Upper lobe of left lung (tissue), 6 donors: ENCODE measurements around the gene KRTAP25-1. TPM values are rescaled to one million over a fixed set of nuclear protein-coding genes. Genes with fewer than 3 reads are reported as not detected.
A peak's percentile ranks its signal among the peaks of the same experiment; 100 is the strongest.

Experiments
- ATAC-seq, 2 donors: fragments of 200-7000 bp; cut with Tn5 transposase; one replicate each; pipeline ENCODE4 v1.9.1; 2022; ENCODE audit warnings: mild to moderate bottlenecking in 2 of 2, moderate library complexity in 2 of 2; ENCODE audit not compliant: low FRiP score in 2 of 2
- DNase-seq, 2 donors: peaks; one replicate each; pipeline ENCODE4 v3.0.0-alpha.2; 2019 to 2020
- H3K27ac ChIP-seq, 4 donors: fragments of 200-600 bp; sonication (generic); one replicate each; pipeline ENCODE4 v1.5.1; 2016 to 2019
- H3K27me3 ChIP-seq, 4 donors: fragments of 200-600 bp; sonication (generic); one replicate each; pipeline ENCODE4 v1.5.1; 2017 to 2019
- H3K36me3 ChIP-seq, 4 donors: fragments of 200-600 bp; sonication (generic); one replicate each; pipeline ENCODE4 v1.5.1; 2016 to 2019
- H3K4me1 ChIP-seq, 4 donors: fragments of 200-600 bp; sonication (generic); one replicate each; pipeline ENCODE4 v1.5.1; 2018 to 2019
- H3K4me3 ChIP-seq, 4 donors: fragments of 200-600 bp; sonication (generic); one replicate each; pipeline ENCODE4 v1.5.1; 2017 to 2019; ENCODE audit warnings: mild to moderate bottlenecking in 2 of 4, moderate library complexity in 1 of 4
- H3K9me3 ChIP-seq, 4 donors: fragments of 200-600 bp; sonication (generic); one replicate each; pipeline ENCODE4 v1.5.1; 2018 to 2019
- CTCF ChIP-seq, 6 experiments: fragments of 450-650 bp in 4 of 6; fragments of 200-600 bp in 2 of 6; sonication (generic) in 2 of 6; IDR thresholded peaks; one replicate each; pipeline ENCODE4 v1.5.1; 2016 to 2019; ENCODE audit warnings: antibody characterized with exemption in 6 of 6
- EP300 ChIP-seq, 4 donors: sonication (generic); formaldehyde crosslinking; IDR thresholded peaks; one replicate each; pipeline ENCODE4 v1.5.1; 2017; ENCODE audit warnings: antibody characterized with exemption in 4 of 4, control low read depth in 2 of 4
- POLR2A ChIP-seq, 4 donors: fragments of 450-650 bp; IDR thresholded peaks; one replicate each; pipeline ENCODE4 v1.5.1; 2016 to 2017; ENCODE audit warnings: antibody characterized with exemption in 4 of 4, mild to moderate bottlenecking in 2 of 4
- POLR2AphosphoS5 ChIP-seq, 2 donors: sonication (generic); formaldehyde crosslinking; IDR thresholded peaks; one replicate each; pipeline ENCODE4 v1.5.1; 2017; ENCODE audit warnings: antibody characterized with exemption in 2 of 2
- WGBS, 2 donors: methylation state at CpG; one replicate each; pipeline ENCODE4 v1.1.5; 2017 to 2018; 5-methylcytosine and 5-hydroxymethylcytosine counted together
- total RNA-seq, 6 donors: library from RNA; depleted of rRNA in 4 of 6; stranded (reverse); fragments of >200 nt in 4 of 6; gene quantifications; one replicate each; pipeline versions ENCODE4 v1.1.0 to v1.2.1, GENCODE V29; 2016 to 2021
- donor health status: DM: no; HTN: no; CAD: no; lungs with moderate emphysema.
- donor health status: DM: no; HTN: yes; CAD: no; lungs with severe emphysema.

KRTAP25-1 gene
- total RNA-seq, 6 donors from 2014 or later, result not detected

DNA sequence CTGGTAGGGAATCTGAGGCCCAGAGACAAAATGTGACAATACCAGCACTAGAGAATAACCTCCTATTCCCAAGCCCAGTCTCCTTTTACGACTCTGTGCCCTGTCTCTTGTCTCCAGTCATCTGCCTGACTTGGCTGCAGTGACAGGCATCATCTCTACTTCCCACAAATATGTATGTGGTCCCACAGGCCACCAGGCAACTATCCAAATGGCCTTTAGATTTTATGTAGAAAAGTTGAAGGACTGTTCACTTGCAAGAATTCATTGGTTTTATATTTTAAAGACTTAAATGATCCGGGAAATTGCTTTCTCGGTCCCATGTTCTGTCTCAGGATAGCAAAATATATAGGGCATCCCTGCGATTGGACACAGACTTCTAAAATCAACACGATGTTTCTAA lies 18.2 kb downstream of the KRTAP25-1 start:
- no peak for TF ChIP-seq CTCF (IDR thresholded peaks at IDR 0.05)
- TF ChIP-seq POLR2AphosphoS5 (IDR thresholded peaks at IDR 0.05), result no peak
- no peak for TF ChIP-seq POLR2A (IDR thresholded peaks at IDR 0.05)
- TF ChIP-seq EP300 (IDR thresholded peaks at IDR 0.05), result no peak
- H3K27me3 ChIP-seq, result no peaks in the 10 kb centered on the region
- 72 to 79% methylated on average over 5 of the region's 5 CpGs for WGBS, 2 donors
- ATAC-seq, result no peak
- H3K4me3 ChIP-seq, result no peak overlapping the region
- H3K4me1 ChIP-seq, result no peaks in the 10 kb centered on the region
- H3K9me3 ChIP-seq, result no peaks in the 10 kb centered on the region
- H3K36me3 ChIP-seq, result no peaks in the 10 kb centered on the region
- DNase-seq, result no peak
- no peak overlapping the region for H3K27ac ChIP-seq

- H3K27me3 ChIP-seq, result no peaks in the 10 kb centered on the region
- H3K4me1 ChIP-seq, result no peaks in the 10 kb centered on the region
- no peak overlapping the region for H3K27ac ChIP-seq
- 56 to 62% methylated on average over 3 of the region's 3 CpGs for whole genome bisulfite sequencing, 2 donors
- peaks cover 0 to 7% (median 0%) of the 10 kb centered on the region in 4 donors for H3K9me3 ChIP-seq
- H3K4me3 ChIP-seq, result no peak overlapping the region
- H3K36me3 ChIP-seq, result no peaks in the 10 kb centered on the region
- no peak for TF ChIP-seq POLR2A (IDR thresholded peaks at IDR 0.05)
- TF ChIP-seq CTCF (IDR thresholded peaks at IDR 0.05), result no peak
- TF ChIP-seq EP300 (IDR thresholded peaks at IDR 0.05), result no peak
- TF ChIP-seq POLR2AphosphoS5 (IDR thresholded peaks at IDR 0.05), result no peak
- DNase-seq (no peak), ATAC-seq (no peak)
These were observed 19.3 kb downstream of the KRTAP25-1 start for GRCh38 chr21:30269803-30270530.

DNA sequence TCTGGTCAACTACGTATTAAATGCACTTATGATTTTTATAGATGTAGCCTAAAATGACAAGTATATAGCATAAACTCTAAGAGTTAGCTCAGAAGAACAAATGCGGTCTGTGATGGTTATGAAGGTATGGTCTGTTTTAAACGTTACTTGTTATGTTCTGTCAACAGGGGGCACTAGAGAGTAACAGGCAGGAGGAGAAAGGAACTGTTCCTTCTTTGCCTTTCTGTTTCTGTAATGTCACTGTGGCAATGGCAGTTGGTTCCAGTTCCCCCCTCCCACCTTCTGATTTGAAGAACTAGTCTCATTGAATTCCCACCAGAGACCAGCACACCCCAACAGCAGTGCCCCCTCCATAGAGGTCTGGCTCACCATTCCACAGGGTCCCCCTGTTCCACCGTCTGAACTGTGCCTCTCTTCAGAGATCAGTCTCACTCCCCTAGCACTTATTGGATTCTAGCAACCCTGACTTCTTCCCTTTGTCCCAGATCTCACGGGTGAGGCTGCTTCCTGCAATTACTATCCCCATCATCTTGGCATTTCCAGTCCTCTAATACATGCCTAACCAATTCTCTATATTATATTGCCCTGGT lies 20.6 kb downstream of the KRTAP25-1 start:
- H3K27ac ChIP-seq, result no peak overlapping the region
- H3K36me3 ChIP-seq, result no peaks in the 10 kb centered on the region
- TF ChIP-seq CTCF (IDR thresholded peaks at IDR 0.05), result no peak
- no peak for TF ChIP-seq EP300 (IDR thresholded peaks at IDR 0.05)
- no peak for TF ChIP-seq POLR2AphosphoS5 (IDR thresholded peaks at IDR 0.05)
- TF ChIP-seq POLR2A (IDR thresholded peaks at IDR 0.05), result no peak
- H3K9me3 ChIP-seq, result peaks cover 0 to 7% (median 0%) of the 10 kb centered on the region in 4 donors
- no peaks in the 10 kb centered on the region for H3K27me3 ChIP-seq
- H3K4me1 ChIP-seq, result no peaks in the 10 kb centered on the region
- ATAC-seq, result no peak
- 68 to 75% methylated on average over 5 of the region's 5 CpGs for WGBS, 2 donors
- DNase-seq, result no peak
- no peak overlapping the region for H3K4me3 ChIP-seq

- TF ChIP-seq EP300 (IDR thresholded peaks at IDR 0.05) (no peak), CTCF (IDR thresholded peaks at IDR 0.05) (peak in 2 of 6 experiments; percentile 20)
- H3K27me3 ChIP-seq, result no peaks in the 10 kb centered on the region
- no peak overlapping the region for H3K4me3 ChIP-seq
- WGBS, 2 donors, result 67 to 73% methylated on average over 4 of the region's 4 CpGs
- no peaks in the 10 kb centered on the region for H3K9me3 ChIP-seq
- no peaks in the 10 kb centered on the region for H3K4me1 ChIP-seq
- DNase-seq, result no peak
- no peaks in the 10 kb centered on the region for H3K36me3 ChIP-seq
- peak in 1 of 2 donors; percentile 40 for ATAC-seq
- no peak overlapping the region for H3K27ac ChIP-seq
These were observed 31.5 kb downstream of the KRTAP25-1 start for GRCh38 chr21:30257773-30258172.

DNA sequence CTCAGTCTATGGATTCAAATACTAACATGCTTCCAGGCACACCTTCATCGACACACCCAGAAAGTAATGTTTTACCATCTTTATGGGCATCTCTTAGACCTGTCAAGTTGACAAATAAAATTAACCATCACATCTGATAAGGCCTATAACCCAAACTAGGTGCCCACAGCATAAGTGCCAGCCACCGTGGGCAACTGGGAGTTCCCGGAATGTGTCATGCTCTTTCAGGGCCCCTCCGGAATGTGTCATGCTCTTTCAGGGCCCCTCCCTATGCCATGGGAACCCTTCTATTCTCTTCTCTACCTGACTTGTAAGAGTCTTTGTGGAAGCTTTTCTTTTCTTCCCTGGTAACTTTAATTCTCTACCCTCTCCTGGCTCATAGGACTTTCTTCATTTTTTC lies 33.2 kb downstream of the KRTAP25-1 start:
- DNase-seq (no peak), ATAC-seq (no peak)
- no peak overlapping the region for H3K4me3 ChIP-seq
- WGBS, 2 donors, result 82 to 90% methylated on average over 4 of the region's 4 CpGs
- H3K36me3 ChIP-seq, result no peaks in the 10 kb centered on the region
- no peak for TF ChIP-seq POLR2A (IDR thresholded peaks at IDR 0.05)
- TF ChIP-seq EP300 (IDR thresholded peaks at IDR 0.05), result no peak
- no peak for TF ChIP-seq POLR2AphosphoS5 (IDR thresholded peaks at IDR 0.05)
- no peak for TF ChIP-seq CTCF (IDR thresholded peaks at IDR 0.05)
- no peaks in the 10 kb centered on the region for H3K27me3 ChIP-seq
- H3K4me1 ChIP-seq, result no peaks in the 10 kb centered on the region
- no peak overlapping the region for H3K27ac ChIP-seq
- no peaks in the 10 kb centered on the region for H3K9me3 ChIP-seq
